Uterus (tissue), 4 donors: Measurements from ENCODE around the gene DUOX2. TPM values are rescaled to one million over a fixed set of nuclear protein-coding genes. Genes with fewer than 3 reads are reported as not detected.

Experiments used
- DNase-seq, 2 donors: peaks; one replicate each; pipeline ENCODE4 v3.0.0-alpha.2; 2019 to 2020
- H3K27ac ChIP-seq, 2 donors: fragments of 200-600 bp; sonication (generic); 1 replicate in 1 of 2; 2 replicates in 1 of 2; pipeline ENCODE4 v1.5.1; 2016 to 2018
- H3K27me3 ChIP-seq, 2 donors: fragments of 200-600 bp; sonication (generic); one replicate each; pipeline ENCODE4 v1.5.1; 2018 to 2019; ENCODE audit warnings: control low read depth in 1 of 2
- H3K36me3 ChIP-seq, 2 donors: fragments of 200-600 bp; sonication (generic); one replicate each; pipeline ENCODE4 v1.5.1; 2019; ENCODE audit warnings: control low read depth in 1 of 2
- H3K4me1 ChIP-seq, 2 donors: fragments of 200-600 bp; sonication (generic); one replicate each; pipeline ENCODE4 v1.5.1; 2018 to 2019; ENCODE audit warnings: control low read depth in 1 of 2
- H3K4me3 ChIP-seq, 2 donors: fragments of 200-600 bp; sonication (generic); 1 replicate in 1 of 2; 2 replicates in 1 of 2; pipeline ENCODE4 v1.5.1; 2018 to 2019; ENCODE audit warnings: mild to moderate bottlenecking in 1 of 2
- H3K9me3 ChIP-seq, 2 donors: fragments of 200-600 bp; sonication (generic); one replicate each; pipeline ENCODE4 v1.5.1; 2019; ENCODE audit warnings: control low read depth in 1 of 2
- POLR2A ChIP-seq, 2 donors: fragments of 450-650 bp; IDR thresholded peaks; one replicate each; pipeline ENCODE4 v1.6.1; 2016; ENCODE audit warnings: antibody characterized with exemption in 2 of 2, mild to moderate bottlenecking in 1 of 2, moderate library complexity in 1 of 2
- intact Hi-C: fragments of 100-400 bp; cut with DNase I; formaldehyde crosslinking; loops from one replicate; pipeline ENCODE4 v1.15.1; 2023; ENCODE audit warnings: low total_unique reads
- total RNA-seq, 4 donors: library from RNA; depleted of rRNA in 3 of 4; stranded (reverse); fragments of >200 nt in 3 of 4; gene quantifications; one replicate each; pipeline versions ENCODE4 v1.1.0 to v1.2.4, GENCODE V29; 2014 to 2023
- TF ChIP-seq, protein P1 (sequence below), 4 experiments: fragments of 200-600 bp in 2 of 4; fragments of 450-650 bp in 2 of 4; sonication (generic) in 2 of 4; IDR thresholded peaks; one replicate each; pipeline ENCODE4 v1.5.1; 2016 to 2019; ENCODE audit warnings: antibody characterized with exemption in 4 of 4, mild to moderate bottlenecking in 2 of 4, moderate library complexity in 1 of 4
- donor health status: DM: yes; HTN: yes; CAD: no.

Gene DUOX2
- total RNA-seq = under 1 TPM in 3 of 4 donors, not detected in 1; under 0.01 to 0.70 (median under 0.01) TPM

DNA sequence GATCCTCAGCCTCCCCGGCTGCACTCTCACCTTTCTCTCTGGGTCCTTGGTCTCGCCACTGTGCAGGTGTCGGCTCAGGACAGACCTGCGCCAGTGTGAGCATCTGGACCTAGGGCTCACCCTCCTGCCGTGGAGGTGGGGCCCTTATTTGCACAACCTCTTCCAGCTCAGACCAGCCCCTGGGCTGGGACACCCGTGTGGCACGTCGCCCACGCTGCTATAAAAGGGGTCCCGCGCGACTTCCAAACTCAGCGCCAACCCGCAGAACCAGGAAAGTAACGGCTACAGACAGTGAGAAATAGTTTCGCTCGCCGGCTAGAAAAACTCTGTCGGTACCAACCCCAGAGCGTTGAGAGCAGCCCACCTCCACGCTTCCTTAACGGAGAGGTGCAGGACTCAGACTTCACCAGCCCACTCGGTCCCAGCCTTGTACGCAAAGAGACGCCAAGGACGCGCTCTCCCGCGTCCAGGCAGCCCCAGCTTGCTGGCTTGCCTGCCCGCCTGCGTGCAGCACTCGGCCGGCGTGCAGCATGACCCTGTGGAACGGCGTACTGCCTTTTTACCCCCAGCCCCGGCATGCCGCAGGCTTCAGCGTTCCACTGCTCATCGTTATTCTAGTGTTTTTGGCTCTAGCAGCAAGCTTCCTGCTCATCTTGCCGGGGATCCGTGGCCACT lies at the start of gene DUOX2, which contains the start of gene DUOXA2:
DUOX2 (minus strand) TSS at position 97 of the 675 bp plus-strand sequence. CDS start 761 bp downstream, outside the sequence.
DUOXA2 (plus strand) TSS at position 251 of the 675 bp plus-strand sequence; CDS start at position 531, 280 bp downstream.
- Histone ChIP-seq H3K27ac (no peak within 1 kb of the TSS), H3K36me3 (no peaks in the 10 kb centered on the region), H3K27me3 (peaks cover 10 to 40% of the 10 kb centered on the region in 2 donors), H3K4me1 (peaks cover 0 to 12% of the 10 kb centered on the region in 2 donors), H3K9me3 (no peaks in the 10 kb centered on the region), H3K4me3 (no peak within 1 kb of the TSS)
- TF ChIP-seq, protein P1, sequence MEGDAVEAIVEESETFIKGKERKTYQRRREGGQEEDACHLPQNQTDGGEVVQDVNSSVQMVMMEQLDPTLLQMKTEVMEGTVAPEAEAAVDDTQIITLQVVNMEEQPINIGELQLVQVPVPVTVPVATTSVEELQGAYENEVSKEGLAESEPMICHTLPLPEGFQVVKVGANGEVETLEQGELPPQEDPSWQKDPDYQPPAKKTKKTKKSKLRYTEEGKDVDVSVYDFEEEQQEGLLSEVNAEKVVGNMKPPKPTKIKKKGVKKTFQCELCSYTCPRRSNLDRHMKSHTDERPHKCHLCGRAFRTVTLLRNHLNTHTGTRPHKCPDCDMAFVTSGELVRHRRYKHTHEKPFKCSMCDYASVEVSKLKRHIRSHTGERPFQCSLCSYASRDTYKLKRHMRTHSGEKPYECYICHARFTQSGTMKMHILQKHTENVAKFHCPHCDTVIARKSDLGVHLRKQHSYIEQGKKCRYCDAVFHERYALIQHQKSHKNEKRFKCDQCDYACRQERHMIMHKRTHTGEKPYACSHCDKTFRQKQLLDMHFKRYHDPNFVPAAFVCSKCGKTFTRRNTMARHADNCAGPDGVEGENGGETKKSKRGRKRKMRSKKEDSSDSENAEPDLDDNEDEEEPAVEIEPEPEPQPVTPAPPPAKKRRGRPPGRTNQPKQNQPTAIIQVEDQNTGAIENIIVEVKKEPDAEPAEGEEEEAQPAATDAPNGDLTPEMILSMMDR (IDR thresholded peaks at IDR 0.05) = no peak
- no peak for TF ChIP-seq POLR2A (IDR thresholded peaks at IDR 0.05)
- intact Hi-C loops = no loop called here
- no peak for DNase-seq

DNA sequence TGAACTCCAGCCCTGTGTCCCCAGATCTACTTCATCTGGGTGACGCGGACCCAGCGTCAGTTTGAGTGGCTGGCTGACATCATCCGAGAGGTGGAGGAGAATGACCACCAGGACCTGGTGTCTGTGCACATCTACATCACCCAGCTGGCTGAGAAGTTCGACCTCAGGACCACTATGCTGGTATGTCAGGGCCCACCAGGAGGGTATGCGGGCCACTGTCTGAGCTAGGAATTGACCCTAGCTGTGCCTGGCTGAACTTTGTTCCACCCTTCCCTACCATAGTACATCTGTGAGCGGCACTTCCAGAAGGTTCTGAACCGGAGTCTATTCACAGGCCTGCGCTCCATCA lies 49.5 kb upstream of the DUOX2 start:
- Histone ChIP-seq H3K27ac (no peak overlapping the region), H3K4me1 (no peaks in the 10 kb centered on the region)
- intact Hi-C loops = no loop called here

DNA sequence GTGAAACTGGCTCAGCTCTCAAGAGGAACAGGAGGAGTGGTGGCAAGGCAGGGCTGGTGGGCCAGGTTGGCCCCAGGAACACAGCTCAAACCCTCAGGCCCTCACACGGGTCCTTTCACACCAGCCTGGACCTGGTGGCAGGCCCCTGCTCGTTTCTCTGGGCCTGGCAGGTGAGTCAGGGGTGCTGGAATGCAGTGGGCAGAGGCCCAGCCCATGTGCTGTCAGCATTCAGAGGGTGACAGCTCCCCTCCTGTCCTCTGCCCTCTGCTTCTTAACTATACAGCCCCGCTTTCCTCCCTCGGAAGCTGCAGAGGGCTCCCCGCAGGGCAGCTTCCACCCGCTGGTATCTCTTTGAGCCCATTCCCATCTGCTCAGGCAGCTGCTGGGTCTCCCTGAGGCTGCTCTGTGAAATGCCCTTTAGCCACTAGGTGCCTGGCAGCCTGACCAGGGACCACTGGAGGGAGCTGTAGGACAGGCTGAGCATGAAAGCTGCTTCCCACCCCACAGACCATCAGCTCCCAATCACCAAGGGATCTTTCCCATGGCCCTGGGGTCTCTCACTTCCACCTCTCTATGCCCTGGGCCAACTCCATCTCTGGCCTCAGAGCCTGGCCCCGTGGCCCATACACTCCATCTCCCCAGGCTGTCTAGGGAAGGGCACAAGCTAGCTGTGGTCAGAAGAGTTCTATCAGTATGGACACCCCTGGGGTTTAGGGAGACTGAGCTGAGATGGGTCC lies 49.0 kb upstream of the DUOX2 start:
- no peaks in the 10 kb centered on the region for H3K36me3 ChIP-seq
- peak; percentile 79 to 81 for DNase-seq
- H3K4me3 ChIP-seq = no peak overlapping the region
- no peaks in the 10 kb centered on the region for H3K4me1 ChIP-seq
- TF ChIP-seq, protein P1 (IDR thresholded peaks at IDR 0.05) = peak; percentile 76 to 93 (median 86)
- no peak for TF ChIP-seq POLR2A (IDR thresholded peaks at IDR 0.05)
- H3K27me3 ChIP-seq = no peaks in the 10 kb centered on the region
- no peaks in the 10 kb centered on the region for H3K9me3 ChIP-seq
- no peak overlapping the region for H3K27ac ChIP-seq
- intact Hi-C loops = no loop called here

More for the DNA sequence above, 49.5 kb upstream of the DUOX2 start:
- H3K36me3 ChIP-seq = no peaks in the 10 kb centered on the region
- H3K9me3 ChIP-seq = no peaks in the 10 kb centered on the region
- DNase-seq = no peak
- H3K27me3 ChIP-seq = no peaks in the 10 kb centered on the region
- H3K4me3 ChIP-seq = no peak overlapping the region
- TF ChIP-seq, protein P1 (IDR thresholded peaks at IDR 0.05) = no peak
- no peak for TF ChIP-seq POLR2A (IDR thresholded peaks at IDR 0.05)

DNA sequence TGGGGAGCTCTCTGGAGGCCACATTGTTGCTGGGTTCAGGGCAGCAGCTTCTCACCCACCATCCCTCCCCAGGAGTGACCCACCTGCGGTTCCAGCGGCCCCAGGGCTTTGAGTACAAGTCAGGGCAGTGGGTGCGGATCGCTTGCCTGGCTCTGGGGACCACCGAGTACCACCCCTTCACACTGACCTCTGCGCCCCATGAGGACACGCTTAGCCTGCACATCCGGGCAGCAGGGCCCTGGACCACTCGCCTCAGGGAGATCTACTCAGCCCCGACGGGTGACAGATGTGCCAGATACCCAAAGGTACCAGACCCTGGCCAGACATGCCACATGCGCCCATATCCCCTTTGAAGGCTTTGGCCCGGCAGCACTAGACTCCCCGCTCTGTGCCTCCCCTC lies 47.7 kb upstream of the DUOX2 start:
- Histone ChIP-seq H3K27me3 (no peaks in the 10 kb centered on the region), H3K4me1 (no peaks in the 10 kb centered on the region), H3K9me3 (no peaks in the 10 kb centered on the region), H3K4me3 (no peak overlapping the region), H3K27ac (no peak overlapping the region), H3K36me3 (no peaks in the 10 kb centered on the region)
- DNase-seq = no peak
- TF ChIP-seq POLR2A (IDR thresholded peaks at IDR 0.05) = no peak
- TF ChIP-seq, protein P1 (IDR thresholded peaks at IDR 0.05) = no peak
- intact Hi-C loops = no loop called here

DNA sequence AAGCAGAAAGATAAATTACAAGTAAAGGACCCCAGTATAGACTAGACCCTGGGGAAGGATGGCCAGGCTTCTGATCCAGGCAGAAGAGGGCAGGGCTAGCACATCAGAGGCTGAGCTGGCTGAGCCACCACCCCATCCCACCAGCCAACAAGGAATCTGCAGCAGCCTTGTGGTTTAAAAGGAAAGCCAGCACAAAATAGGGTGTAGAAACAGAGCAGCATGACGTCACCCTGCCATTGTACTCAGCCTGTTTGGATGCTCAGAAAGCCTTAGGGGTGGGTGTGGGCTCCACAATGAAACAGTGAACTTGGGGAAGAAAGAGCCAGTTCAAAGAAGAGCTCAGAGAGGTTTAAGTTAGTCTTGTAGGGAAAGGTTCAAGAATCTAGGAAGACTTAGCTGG lies 44.0 kb upstream of the DUOX2 start:
- no peak for DNase-seq
- Histone ChIP-seq H3K4me1 (no peaks in the 10 kb centered on the region), H3K27me3 (no peaks in the 10 kb centered on the region), H3K27ac (no peak overlapping the region), H3K36me3 (no peaks in the 10 kb centered on the region), H3K9me3 (no peaks in the 10 kb centered on the region), H3K4me3 (no peak overlapping the region)
- TF ChIP-seq, protein P1 (IDR thresholded peaks at IDR 0.05) = no peak
- no peak for TF ChIP-seq POLR2A (IDR thresholded peaks at IDR 0.05)
- intact Hi-C loops = no loop called here
